ENCODE measurements around the gene DKK3.

DKK3 gene

DNA sequence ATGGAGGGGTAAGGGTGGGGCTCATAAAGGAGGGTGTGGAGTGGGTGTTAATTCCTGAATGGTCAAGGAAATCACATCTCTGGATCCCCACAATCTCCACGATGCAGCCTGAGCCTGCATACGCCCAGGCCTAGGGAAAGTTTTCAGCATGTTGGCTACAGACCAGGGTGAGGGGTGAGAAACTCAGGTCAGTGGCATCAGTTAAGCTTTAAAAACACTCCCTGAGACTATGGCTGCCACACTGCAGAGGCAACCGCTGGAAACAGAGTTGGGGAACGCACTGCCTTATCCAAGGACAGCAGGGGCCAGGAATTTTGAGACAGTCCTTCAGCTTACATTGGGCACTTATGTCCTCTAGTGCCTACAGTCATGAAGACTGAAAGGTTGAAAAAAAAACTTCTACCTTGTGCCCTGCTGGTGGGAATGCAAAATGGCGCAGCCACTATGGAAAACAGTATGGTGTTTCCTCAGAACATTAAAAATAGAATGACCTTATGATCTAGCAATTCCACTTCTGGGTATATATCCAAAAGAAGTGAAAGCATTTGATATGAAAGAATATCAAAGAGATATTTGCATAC, 19.7 kb downstream of the DKK3 start:
- TF ChIP-seq, protein P1, sequence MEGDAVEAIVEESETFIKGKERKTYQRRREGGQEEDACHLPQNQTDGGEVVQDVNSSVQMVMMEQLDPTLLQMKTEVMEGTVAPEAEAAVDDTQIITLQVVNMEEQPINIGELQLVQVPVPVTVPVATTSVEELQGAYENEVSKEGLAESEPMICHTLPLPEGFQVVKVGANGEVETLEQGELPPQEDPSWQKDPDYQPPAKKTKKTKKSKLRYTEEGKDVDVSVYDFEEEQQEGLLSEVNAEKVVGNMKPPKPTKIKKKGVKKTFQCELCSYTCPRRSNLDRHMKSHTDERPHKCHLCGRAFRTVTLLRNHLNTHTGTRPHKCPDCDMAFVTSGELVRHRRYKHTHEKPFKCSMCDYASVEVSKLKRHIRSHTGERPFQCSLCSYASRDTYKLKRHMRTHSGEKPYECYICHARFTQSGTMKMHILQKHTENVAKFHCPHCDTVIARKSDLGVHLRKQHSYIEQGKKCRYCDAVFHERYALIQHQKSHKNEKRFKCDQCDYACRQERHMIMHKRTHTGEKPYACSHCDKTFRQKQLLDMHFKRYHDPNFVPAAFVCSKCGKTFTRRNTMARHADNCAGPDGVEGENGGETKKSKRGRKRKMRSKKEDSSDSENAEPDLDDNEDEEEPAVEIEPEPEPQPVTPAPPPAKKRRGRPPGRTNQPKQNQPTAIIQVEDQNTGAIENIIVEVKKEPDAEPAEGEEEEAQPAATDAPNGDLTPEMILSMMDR (IDR thresholded peaks at IDR 0.05; ENCODE audit: insufficient read depth, low read length, poor library complexity, severe bottlenecking): no peak
- H3K36me3 ChIP-seq (ENCODE audit: control insufficient read depth, insufficient read depth, low read length): no peaks in the 10 kb centered on the region
- DNase-seq (ENCODE audit: extremely low read depth, insufficient read length): no peak

DNA sequence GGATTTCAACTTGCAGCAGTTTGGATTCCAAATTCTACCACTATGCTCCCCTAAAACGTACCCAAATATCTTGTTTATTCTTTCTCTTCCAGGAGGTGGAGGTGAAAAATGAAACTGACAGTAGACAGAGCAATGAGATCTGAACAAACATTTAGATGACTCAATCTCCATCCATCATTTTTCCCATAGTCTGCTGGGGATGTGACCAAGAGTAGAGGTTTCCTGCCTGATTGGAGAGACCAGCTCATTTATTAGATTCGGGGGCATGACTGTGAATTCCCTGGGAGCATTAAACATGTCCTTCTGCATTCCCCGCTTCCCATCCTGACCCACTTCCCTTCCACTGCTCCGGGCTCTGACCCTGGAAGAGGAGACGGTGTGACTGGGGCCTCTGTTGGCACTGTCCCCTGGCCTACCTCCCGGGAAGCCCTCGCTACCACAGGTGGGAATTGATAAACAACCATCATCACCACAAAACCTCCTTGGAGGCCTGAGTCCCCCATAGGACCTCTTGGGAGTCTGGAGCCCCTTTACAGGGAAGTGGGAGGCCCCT, 20.3 kb downstream of the DKK3 start:
- DNase-seq (ENCODE audit: extremely low read depth, insufficient read length): no peak
- TF ChIP-seq, protein P1 (IDR thresholded peaks at IDR 0.05; ENCODE audit: insufficient read depth, low read length, poor library complexity, severe bottlenecking): no peak
- Histone ChIP-seq H3K4me3 (replicated peaks; ENCODE audit: low read depth, low read length) (no peak overlapping the region), H3K27me3 (replicated peaks; ENCODE audit: control insufficient read depth, insufficient read depth, low read length) (no peaks in the 10 kb centered on the region; the same call in 1 of the 2 replicates), H3K36me3 (ENCODE audit: control insufficient read depth, insufficient read depth, low read length) (no peaks in the 10 kb centered on the region)

More for the DNA sequence above, 19.7 kb downstream of the DKK3 start:
- Histone ChIP-seq H3K27me3 (replicated peaks; ENCODE audit: control insufficient read depth, insufficient read depth, low read length) (no peaks in the 10 kb centered on the region; the same call in 1 of the 2 replicates), H3K4me3 (replicated peaks; ENCODE audit: low read depth, low read length) (no peak overlapping the region)

DNA sequence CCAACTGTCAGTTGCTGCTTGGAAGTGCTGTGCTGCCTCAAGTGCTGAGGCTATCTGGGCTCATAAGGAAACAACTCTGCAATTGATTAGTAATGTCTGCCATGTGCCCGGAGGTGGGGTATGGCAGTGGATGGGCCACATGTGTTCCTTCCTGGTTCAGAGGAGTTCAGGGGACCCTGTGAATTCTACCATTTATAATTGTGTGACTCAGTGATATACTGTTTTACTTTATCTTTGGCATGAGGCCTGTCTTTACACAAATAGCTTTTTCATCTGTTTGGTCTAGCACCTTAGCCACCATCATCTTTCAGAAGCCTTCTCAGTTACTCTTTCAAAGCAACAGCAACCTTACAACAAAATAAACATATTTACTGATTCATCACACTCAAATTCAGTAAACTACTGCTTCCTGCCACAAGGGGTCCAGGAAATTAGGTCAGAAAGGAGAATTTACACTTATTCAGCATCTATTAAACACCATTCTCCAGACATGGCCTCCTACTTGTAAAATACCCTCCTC, 20.9 kb downstream of the DKK3 start:
- no peaks in the 10 kb centered on the region for H3K36me3 ChIP-seq (ENCODE audit: control insufficient read depth, insufficient read depth, low read length)
- H3K27me3 ChIP-seq (replicated peaks; ENCODE audit: control insufficient read depth, insufficient read depth, low read length): no peaks in the 10 kb centered on the region; the same call in 1 of the 2 replicates
- TF ChIP-seq, protein P1 (IDR thresholded peaks at IDR 0.05; ENCODE audit: insufficient read depth, low read length, poor library complexity, severe bottlenecking): peak; percentile 18
- no peak for DNase-seq (ENCODE audit: extremely low read depth, insufficient read length)
- H3K4me3 ChIP-seq (replicated peaks; ENCODE audit: low read depth, low read length): no peak overlapping the region

DNA sequence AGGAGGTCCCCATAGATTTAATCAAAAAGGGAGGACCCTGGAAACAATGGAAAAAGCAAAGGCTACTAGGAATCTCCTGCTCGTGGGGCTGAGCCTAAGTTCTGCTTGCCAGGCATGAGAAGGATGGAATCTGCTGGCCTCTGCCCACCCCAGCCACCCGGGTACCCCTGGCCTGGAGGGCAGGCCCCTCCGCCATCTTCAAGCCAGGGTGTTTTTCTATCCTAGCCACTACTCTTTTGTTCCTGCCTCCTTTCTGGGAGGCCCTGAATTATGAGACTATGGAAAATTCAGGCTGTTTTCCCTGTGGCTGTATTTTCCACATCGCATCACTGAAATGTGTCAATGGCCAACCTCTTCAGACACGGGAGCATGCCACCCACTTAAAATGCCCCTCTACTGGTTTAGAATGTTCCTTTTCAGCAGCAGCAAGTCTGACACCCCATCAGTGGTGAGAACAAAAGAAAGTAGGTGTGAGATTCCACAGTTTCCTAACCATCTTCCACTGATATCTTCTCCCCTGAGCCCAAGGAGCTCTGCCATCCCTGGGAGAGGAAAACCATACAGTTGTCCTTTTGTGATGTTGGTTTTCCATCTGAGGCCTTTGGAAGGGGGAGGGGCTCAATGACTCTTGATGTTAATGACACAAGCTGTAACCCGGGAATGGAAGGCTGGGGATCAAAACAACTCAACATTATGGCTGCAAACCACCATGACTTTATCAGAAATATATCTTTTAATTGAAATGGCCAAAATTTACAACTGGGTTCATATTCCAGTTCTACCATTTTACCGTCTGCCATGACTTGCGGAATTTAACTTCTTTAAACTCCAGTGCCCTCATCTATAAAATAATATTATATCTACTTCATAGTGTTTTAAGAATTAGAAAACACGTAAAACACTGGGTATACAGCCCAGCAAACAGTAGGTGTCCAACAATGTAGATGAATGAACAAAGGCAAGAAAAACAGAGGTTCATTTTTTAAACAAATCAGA, 22.2 kb downstream of the DKK3 start:
- Histone ChIP-seq H3K36me3 (ENCODE audit: control insufficient read depth, insufficient read depth, low read length) (no peaks in the 10 kb centered on the region), H3K4me3 (replicated peaks; ENCODE audit: low read depth, low read length) (no peak overlapping the region), H3K27me3 (replicated peaks; ENCODE audit: control insufficient read depth, insufficient read depth, low read length) (no peaks in the 10 kb centered on the region; the same call in 1 of the 2 replicates)
- DNase-seq (ENCODE audit: extremely low read depth, insufficient read length): no peak
- TF ChIP-seq, protein P1 (IDR thresholded peaks at IDR 0.05; ENCODE audit: insufficient read depth, low read length, poor library complexity, severe bottlenecking): no peak

DNA sequence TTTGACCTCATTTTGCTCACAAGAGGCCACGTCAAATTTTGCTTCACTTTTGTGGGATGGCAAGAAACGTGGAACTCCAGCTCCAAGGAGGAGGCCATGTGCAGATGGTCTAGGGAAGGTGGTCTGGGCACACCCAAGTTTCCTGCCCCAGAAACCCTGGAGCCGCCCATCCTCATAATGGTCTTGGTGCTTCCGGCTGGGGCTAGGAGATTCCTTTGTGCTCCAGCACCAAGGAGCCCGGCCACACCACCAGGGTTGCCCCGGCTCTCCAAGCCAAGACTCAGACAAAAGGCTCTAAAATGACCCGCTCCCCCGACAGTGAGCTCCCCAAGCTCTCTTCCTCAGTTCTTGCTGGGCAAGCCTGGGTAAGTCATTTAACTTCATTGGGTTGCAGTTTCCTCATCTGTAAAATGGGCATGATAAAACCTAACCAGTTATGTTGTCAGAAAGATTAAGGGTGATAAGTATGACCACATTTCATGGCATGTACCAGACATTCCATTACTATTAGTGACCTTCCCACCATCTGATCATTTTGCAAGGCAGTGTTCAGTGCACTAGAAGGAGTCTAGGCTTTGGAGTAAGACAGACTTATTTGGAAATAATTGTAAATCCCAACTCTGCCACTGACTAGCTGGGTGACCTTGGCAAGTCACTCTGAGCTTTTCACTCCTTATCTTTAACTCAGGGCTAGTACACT, 23.3 kb downstream of the DKK3 start:
- Histone ChIP-seq H3K27me3 (replicated peaks; ENCODE audit: control insufficient read depth, insufficient read depth, low read length) (no peaks in the 10 kb centered on the region; the same call in 1 of the 2 replicates), H3K4me3 (replicated peaks; ENCODE audit: low read depth, low read length) (no peak overlapping the region), H3K36me3 (ENCODE audit: control insufficient read depth, insufficient read depth, low read length) (no peaks in the 10 kb centered on the region)
- DNase-seq (ENCODE audit: extremely low read depth, insufficient read length): no peak
- TF ChIP-seq, protein P1 (IDR thresholded peaks at IDR 0.05; ENCODE audit: insufficient read depth, low read length, poor library complexity, severe bottlenecking): no peak

All from GM06990 (cell line).